ENCODE data around the gene PTPN3. TPM values are rescaled to one million over a fixed set of nuclear protein-coding genes. Genes with fewer than 3 reads are reported as not detected.

The PTPN3 gene
- total and polyA plus RNA-seq, 7 experiments from 2014 or later, result 0.89 TPM; not detected in 6

- H3K4me3 Mint-ChIP-seq, result no peak overlapping the region
- no peak overlapping the region for H3K4me3 ChIP-seq (ENCODE audit: low read length)
- CTCF ChIA-PET, result interaction anchor here (0.6 kb wide), 1 partner anchor 61 kb away, joined by 7 read pairs; no protein-coding TSS in a partner anchor
Observed at GRCh38 chr9:109408759-109409462, 89.2 kb downstream of the PTPN3 start.

GRCh38 chr9:109403766-109404320 is 94.3 kb downstream of the PTPN3 start:
- Histone ChIP-seq H3K9me3 (ENCODE audit: control insufficient read depth in 2 of 3, low read length in 3 of 3) (no peaks in the 10 kb centered on the region), H3K36me3 (ENCODE audit: control insufficient read depth in 2 of 3, insufficient read depth in 3 of 3, low read length in 3 of 3) (no peaks in the 10 kb centered on the region), H3K4me3 (ENCODE audit: low read length) (no peak overlapping the region), H3K27ac (ENCODE audit: low read depth, low read length) (no peak overlapping the region), H3K27me3 (ENCODE audit: control insufficient read depth in 2 of 2, insufficient read depth in 2 of 2, low read length in 2 of 2) (no peaks in the 10 kb centered on the region), H3K4me1 (ENCODE audit: control insufficient read depth in 2 of 2, insufficient read depth in 2 of 2, low read length in 2 of 2) (no peaks in the 10 kb centered on the region)
- Mint-ChIP-seq H3K4me3 (no peak overlapping the region), H3K4me1 (peaks cover 0 to 10% (median 0%) of the 10 kb centered on the region in 7 donors), H3K27ac (no peak overlapping the region), H3K27me3 (peaks cover 7 to 20% (median 12%) of the 10 kb centered on the region in 5 donors), H3K9me3 (peaks cover 0 to 4% (median 0%) of the 10 kb centered on the region in 11 donors), H3K36me3 (peaks cover 0 to 2% (median 0%) of the 10 kb centered on the region in 5 donors)
- DNase-seq (no peak), ATAC-seq (no peak)
- CTCF ChIA-PET, result no interaction called here
- intact Hi-C loops (cut with micrococcal nuclease), result no loop called here
- POLR2A ChIA-PET, result no interaction called here

More at GRCh38 chr9:109408759-109409462, 89.2 kb downstream of the PTPN3 start:
- no peaks in the 10 kb centered on the region for H3K9me3 Mint-ChIP-seq
- no peaks in the 10 kb centered on the region for H3K36me3 Mint-ChIP-seq
- POLR2A ChIA-PET, result no interaction called here
- no peak for DNase-seq
- no peak overlapping the region for H3K27ac Mint-ChIP-seq
- H3K4me1 ChIP-seq (ENCODE audit: control insufficient read depth in 2 of 2, insufficient read depth in 2 of 2, low read length in 2 of 2), result no peaks in the 10 kb centered on the region
- H3K27ac ChIP-seq (ENCODE audit: low read depth, low read length), result no peak overlapping the region
- H3K27me3 ChIP-seq (ENCODE audit: control insufficient read depth in 2 of 2, insufficient read depth in 2 of 2, low read length in 2 of 2), result no peaks in the 10 kb centered on the region
- H3K9me3 ChIP-seq (ENCODE audit: control insufficient read depth in 2 of 3, low read length in 3 of 3), result no peaks in the 10 kb centered on the region
- ATAC-seq, result no peak
- peaks cover 0 to 13% (median 9%) of the 10 kb centered on the region in 5 donors for H3K27me3 Mint-ChIP-seq
- H3K4me1 Mint-ChIP-seq, result peaks cover 0 to 31% (median 0%) of the 10 kb centered on the region in 7 donors
- no peaks in the 10 kb centered on the region for H3K36me3 ChIP-seq (ENCODE audit: control insufficient read depth in 2 of 3, insufficient read depth in 3 of 3, low read length in 3 of 3)
- intact Hi-C loops (cut with micrococcal nuclease), result no loop called here

- POLR2A ChIA-PET, result no interaction called here
- Histone ChIP-seq H3K27me3 (ENCODE audit: control insufficient read depth in 2 of 2, insufficient read depth in 2 of 2, low read length in 2 of 2) (no peaks in the 10 kb centered on the region), H3K4me1 (ENCODE audit: control insufficient read depth in 2 of 2, insufficient read depth in 2 of 2, low read length in 2 of 2) (no peaks in the 10 kb centered on the region), H3K27ac (ENCODE audit: low read depth, low read length) (no peak overlapping the region), H3K9me3 (ENCODE audit: control insufficient read depth in 2 of 3, low read length in 3 of 3) (no peaks in the 10 kb centered on the region), H3K36me3 (ENCODE audit: control insufficient read depth in 2 of 3, insufficient read depth in 3 of 3, low read length in 3 of 3) (no peaks in the 10 kb centered on the region), H3K4me3 (ENCODE audit: low read length) (no peak overlapping the region)
- peaks cover 0 to 13% (median 0%) of the 10 kb centered on the region in 7 donors for H3K4me1 Mint-ChIP-seq
- peaks cover 11 to 27% (median 18%) of the 10 kb centered on the region in 5 donors for H3K27me3 Mint-ChIP-seq
- intact Hi-C loops (cut with micrococcal nuclease), result no loop called here
- no peak for ATAC-seq
- CTCF ChIA-PET, result no interaction called here
- peaks cover 0 to 2% (median 0%) of the 10 kb centered on the region in 5 donors for H3K36me3 Mint-ChIP-seq
- H3K27ac Mint-ChIP-seq, result no peak overlapping the region
- DNase-seq, result no peak
- peaks cover 0 to 4% (median 0%) of the 10 kb centered on the region in 11 donors for H3K9me3 Mint-ChIP-seq
- H3K4me3 Mint-ChIP-seq, result no peak overlapping the region
Observed at GRCh38 chr9:109403116-109403515, 95.0 kb downstream of the PTPN3 start.

GRCh38 chr9:109401990-109402318 is 96.2 kb downstream of the PTPN3 start:
- peaks cover 0 to 2% (median 0%) of the 10 kb centered on the region in 5 donors for H3K36me3 Mint-ChIP-seq
- H3K36me3 ChIP-seq (ENCODE audit: control insufficient read depth in 2 of 3, insufficient read depth in 3 of 3, low read length in 3 of 3), result no peaks in the 10 kb centered on the region
- H3K27me3 Mint-ChIP-seq, result peaks cover 11 to 30% (median 22%) of the 10 kb centered on the region in 5 donors
- H3K4me3 ChIP-seq (ENCODE audit: low read length), result no peak overlapping the region
- ChIA-PET POLR2A (no interaction called here), CTCF (no interaction called here)
- H3K4me1 Mint-ChIP-seq, result peaks cover 0 to 13% (median 0%) of the 10 kb centered on the region in 7 donors
- ATAC-seq (no peak), DNase-seq (no peak)
- peak overlapping the region in 1 of 9 donors; percentile 9 for H3K27ac Mint-ChIP-seq
- peaks cover 0 to 4% (median 0%) of the 10 kb centered on the region in 11 donors for H3K9me3 Mint-ChIP-seq
- H3K4me1 ChIP-seq (ENCODE audit: control insufficient read depth in 2 of 2, insufficient read depth in 2 of 2, low read length in 2 of 2), result no peaks in the 10 kb centered on the region
- H3K27me3 ChIP-seq (ENCODE audit: control insufficient read depth in 2 of 2, insufficient read depth in 2 of 2, low read length in 2 of 2), result no peaks in the 10 kb centered on the region
- no peak overlapping the region for H3K27ac ChIP-seq (ENCODE audit: low read depth, low read length)
- H3K9me3 ChIP-seq (ENCODE audit: control insufficient read depth in 2 of 3, low read length in 3 of 3), result no peaks in the 10 kb centered on the region
- intact Hi-C loops (cut with micrococcal nuclease), result no loop called here
- H3K4me3 Mint-ChIP-seq, result no peak overlapping the region

- no peak overlapping the region for H3K4me3 Mint-ChIP-seq
- POLR2A ChIA-PET, result no interaction called here
- Histone ChIP-seq H3K9me3 (ENCODE audit: control insufficient read depth in 2 of 3, low read length in 3 of 3) (no peaks in the 10 kb centered on the region), H3K4me1 (ENCODE audit: control insufficient read depth in 2 of 2, insufficient read depth in 2 of 2, low read length in 2 of 2) (no peaks in the 10 kb centered on the region), H3K27ac (ENCODE audit: low read depth, low read length) (no peak overlapping the region), H3K27me3 (ENCODE audit: control insufficient read depth in 2 of 2, insufficient read depth in 2 of 2, low read length in 2 of 2) (no peaks in the 10 kb centered on the region), H3K36me3 (ENCODE audit: control insufficient read depth in 2 of 3, insufficient read depth in 3 of 3, low read length in 3 of 3) (no peaks in the 10 kb centered on the region), H3K4me3 (ENCODE audit: low read length) (no peak overlapping the region)
- peak; percentile 42 for ATAC-seq
- H3K4me1 Mint-ChIP-seq, result peaks cover 0 to 13% (median 0%) of the 10 kb centered on the region in 7 donors
- CTCF ChIA-PET, result no interaction called here
- intact Hi-C loops (cut with micrococcal nuclease), result no loop called here
- H3K36me3 Mint-ChIP-seq, result peaks cover 0 to 2% (median 0%) of the 10 kb centered on the region in 5 donors
- peaks cover 0 to 4% (median 0%) of the 10 kb centered on the region in 11 donors for H3K9me3 Mint-ChIP-seq
- H3K27me3 Mint-ChIP-seq, result peaks cover 15 to 35% (median 23%) of the 10 kb centered on the region in 5 donors
- peak overlapping the region in 1 of 9 donors; percentile 9 for H3K27ac Mint-ChIP-seq
- DNase-seq, result no peak
Observed at GRCh38 chr9:109401169-109401989, 96.7 kb downstream of the PTPN3 start.

GRCh38 chr9:109399258-109399767 is 98.8 kb downstream of the PTPN3 start:
- Histone ChIP-seq H3K27ac (ENCODE audit: low read depth, low read length) (no peak overlapping the region), H3K4me1 (ENCODE audit: control insufficient read depth in 2 of 2, insufficient read depth in 2 of 2, low read length in 2 of 2) (no peaks in the 10 kb centered on the region), H3K4me3 (ENCODE audit: low read length) (no peak overlapping the region), H3K9me3 (ENCODE audit: control insufficient read depth in 2 of 3, low read length in 3 of 3) (no peaks in the 10 kb centered on the region), H3K36me3 (ENCODE audit: control insufficient read depth in 2 of 3, insufficient read depth in 3 of 3, low read length in 3 of 3) (no peaks in the 10 kb centered on the region), H3K27me3 (ENCODE audit: control insufficient read depth in 2 of 2, insufficient read depth in 2 of 2, low read length in 2 of 2) (no peaks in the 10 kb centered on the region)
- Mint-ChIP-seq H3K36me3 (peaks cover 0 to 2% (median 0%) of the 10 kb centered on the region in 5 donors), H3K4me1 (peaks cover 0 to 13% (median 0%) of the 10 kb centered on the region in 7 donors), H3K27ac (no peak overlapping the region), H3K4me3 (no peak overlapping the region), H3K27me3 (peaks cover 17 to 46% (median 22%) of the 10 kb centered on the region in 5 donors), H3K9me3 (peaks cover 0 to 4% (median 1%) of the 10 kb centered on the region in 11 donors)
- ATAC-seq (no peak), DNase-seq (no peak)
- ChIA-PET POLR2A (no interaction called here), CTCF (no interaction called here)
- intact Hi-C loops (cut with micrococcal nuclease), result no loop called here

All from naive thymus-derived CD4-positive, alpha-beta T cell (primary cell).